Activated CD8-positive, alpha-beta memory T cell treated with anti-CD3 and anti-CD28 coated beads, Interleukin-2, amount 50 U/mL, for 1 hour (primary cell): ENCODE results near the gene POU1F1.
"Not testable (repeated sequence)": the region's sequence is repeated elsewhere in the genome, so short reads cannot be mapped to it uniquely, and the experiment has no call there.

Source experiments
- DNase-seq: peaks from one replicate; pipeline ENCODE4 v3.0.0-alpha.2; 2020; ENCODE audit errors: extremely low read depth

POU1F1 gene, protein sequence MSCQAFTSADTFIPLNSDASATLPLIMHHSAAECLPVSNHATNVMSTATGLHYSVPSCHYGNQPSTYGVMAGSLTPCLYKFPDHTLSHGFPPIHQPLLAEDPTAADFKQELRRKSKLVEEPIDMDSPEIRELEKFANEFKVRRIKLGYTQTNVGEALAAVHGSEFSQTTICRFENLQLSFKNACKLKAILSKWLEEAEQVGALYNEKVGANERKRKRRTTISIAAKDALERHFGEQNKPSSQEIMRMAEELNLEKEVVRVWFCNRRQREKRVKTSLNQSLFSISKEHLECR

DNA sequence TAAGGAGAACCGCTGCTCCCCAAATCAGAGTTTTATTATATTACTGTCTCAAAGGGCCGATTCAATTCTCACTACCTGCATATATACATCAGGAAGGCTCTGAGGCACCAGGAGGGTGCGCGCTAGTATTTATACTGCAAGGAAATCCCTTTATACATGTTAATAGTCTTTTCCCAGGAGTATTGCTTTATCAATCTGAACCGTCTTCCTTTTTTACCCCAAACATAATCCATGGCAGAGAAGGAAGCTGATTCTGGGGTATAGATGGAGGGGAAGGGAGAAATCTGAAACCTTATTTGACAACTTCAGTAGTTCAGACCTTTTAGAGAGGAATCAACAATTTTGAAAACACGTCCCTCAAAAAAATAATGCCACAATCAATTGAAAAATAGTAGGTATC is at the start of gene POU1F1:
Gene POU1F1 (minus strand): TSS at position 101 of the 400 bp plus-strand sequence. CDS start 122 bp downstream, outside the sequence.
- no peak for DNase-seq

DNA sequence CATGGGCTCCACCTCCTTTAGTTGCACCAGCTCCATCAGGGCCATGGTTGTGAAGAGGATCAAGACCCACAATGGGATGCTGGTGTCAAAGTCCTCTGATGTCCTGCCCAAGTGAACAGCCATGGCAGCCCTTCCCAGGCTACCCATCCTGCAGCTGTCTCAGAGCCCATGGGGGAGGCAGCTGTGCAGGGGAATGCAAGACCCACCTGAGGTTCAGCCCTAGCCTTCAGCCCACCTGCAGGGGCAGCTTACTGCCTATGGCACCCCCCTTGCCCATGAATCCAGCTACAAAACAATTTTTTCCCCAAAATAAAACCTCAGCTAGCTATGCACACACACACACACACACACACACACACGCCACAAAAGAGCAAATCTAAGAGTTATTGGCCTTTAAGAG is 48.2 kb upstream of the POU1F1 start:
- DNase-seq: no peak

DNA sequence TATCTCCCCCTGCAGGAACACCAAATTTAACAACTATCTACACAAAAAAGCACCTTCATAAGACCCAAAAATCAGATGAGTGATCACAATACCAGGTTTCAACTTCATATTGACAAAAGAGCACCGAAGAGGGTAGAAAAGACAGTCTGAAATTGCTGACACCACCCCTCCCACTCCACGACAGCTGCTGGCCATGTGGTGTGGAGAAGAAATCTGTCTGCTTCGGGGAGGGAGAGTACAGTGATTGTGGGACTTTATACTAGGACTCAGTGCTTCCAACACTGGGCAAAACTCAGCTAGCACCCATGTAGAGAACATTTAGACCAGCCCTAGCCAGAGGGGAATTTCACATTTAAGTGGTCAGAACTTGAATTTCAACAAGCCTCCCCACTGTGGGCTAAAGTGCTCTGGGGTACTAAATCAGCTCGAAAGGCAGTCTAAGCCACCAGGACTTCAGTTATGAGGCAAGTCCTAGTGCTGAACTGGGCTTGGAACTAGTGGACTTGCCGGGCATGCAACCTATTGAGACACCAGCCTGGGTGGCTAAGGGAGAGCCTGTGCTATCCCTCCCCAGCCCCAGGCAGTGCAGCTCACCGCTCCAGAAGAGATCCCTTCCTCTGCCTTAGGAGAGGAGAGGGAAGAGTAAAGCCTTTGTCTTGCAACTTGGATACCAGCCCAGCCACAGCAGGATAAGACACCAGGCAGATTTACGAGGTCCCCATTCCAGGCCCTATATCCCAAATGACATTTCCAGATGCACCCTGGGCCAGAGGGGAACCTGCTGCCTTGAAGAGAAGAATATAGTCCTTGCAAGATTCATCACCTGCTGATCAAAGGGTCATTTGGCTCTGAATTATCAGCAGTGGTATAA is 44.6 kb upstream of the POU1F1 start:
- no peak for DNase-seq

DNA sequence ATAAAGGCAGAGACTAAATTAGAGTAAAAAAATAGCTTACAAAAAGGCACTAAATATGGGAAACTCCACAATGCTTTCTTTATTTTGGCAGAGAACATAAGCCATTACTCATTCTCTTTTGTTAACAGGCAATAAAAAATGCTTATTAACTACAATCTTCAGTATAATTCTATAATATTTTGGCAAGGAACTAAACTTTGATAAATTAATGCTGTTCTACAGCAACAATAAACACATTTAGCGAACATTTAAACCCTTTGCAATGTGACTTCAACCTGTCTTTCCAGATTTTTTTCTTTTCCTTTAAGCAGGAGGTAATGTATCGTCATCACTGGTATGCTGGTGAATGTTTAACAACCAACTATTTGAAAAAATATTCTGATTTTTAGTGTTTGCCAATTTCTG is 42.2 kb upstream of the POU1F1 start:
- no peak for DNase-seq

- DNase-seq: no peak
Measured at GRCh38 chr3:87317779-87318178, 41.4 kb upstream of the POU1F1 start.

- DNase-seq: no peak
Measured at GRCh38 chr3:87313641-87314040, 37.3 kb upstream of the POU1F1 start.

DNA sequence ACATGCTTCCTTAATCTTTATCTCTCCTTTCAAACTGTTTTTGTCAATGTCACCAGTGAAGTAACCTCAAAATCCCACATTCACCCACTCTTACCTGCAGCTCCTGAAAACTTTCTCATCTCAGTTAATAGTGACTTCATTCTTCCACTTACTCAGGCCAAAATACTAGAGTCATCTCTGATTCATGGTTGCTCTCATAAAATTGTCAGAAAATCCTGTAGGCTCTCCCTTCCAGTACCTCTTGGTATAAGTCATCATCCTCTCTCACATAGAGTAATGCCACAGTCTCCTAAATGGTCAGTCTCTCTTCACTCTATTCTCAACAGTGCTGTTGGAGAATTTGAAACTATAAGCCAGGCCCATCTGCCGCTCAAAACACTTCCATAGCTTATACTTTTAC is 34.9 kb upstream of the POU1F1 start:
- no peak for DNase-seq

GRCh38 chr3:87309601-87310000 is 33.2 kb upstream of the POU1F1 start:
- DNase-seq: no peak

GRCh38 chr3:87307805-87308204 is 31.4 kb upstream of the POU1F1 start:
- DNase-seq: no peak

- no peak for DNase-seq
Measured at GRCh38 chr3:87305517-87305916, 29.1 kb upstream of the POU1F1 start.

DNA sequence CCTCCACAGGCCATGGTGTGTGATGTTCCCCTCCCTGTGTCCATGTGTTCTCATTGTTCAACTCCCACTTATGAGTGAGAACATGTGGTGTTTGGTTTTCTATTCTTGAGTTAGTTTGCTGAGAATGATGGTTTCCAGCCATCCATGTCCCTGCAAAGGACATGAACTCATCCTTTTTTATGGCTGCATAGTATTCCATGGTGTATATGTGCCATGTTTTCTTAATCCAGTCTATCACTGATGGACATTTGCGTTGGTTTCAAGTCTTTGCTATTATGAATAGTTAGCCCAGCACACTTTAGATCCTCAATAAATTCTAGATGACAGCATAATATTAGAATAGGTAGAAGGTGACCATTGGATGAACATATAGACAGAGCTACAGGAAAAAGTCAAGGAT is 28.6 kb upstream of the POU1F1 start:
- not testable (repeated sequence) for DNase-seq

DNA sequence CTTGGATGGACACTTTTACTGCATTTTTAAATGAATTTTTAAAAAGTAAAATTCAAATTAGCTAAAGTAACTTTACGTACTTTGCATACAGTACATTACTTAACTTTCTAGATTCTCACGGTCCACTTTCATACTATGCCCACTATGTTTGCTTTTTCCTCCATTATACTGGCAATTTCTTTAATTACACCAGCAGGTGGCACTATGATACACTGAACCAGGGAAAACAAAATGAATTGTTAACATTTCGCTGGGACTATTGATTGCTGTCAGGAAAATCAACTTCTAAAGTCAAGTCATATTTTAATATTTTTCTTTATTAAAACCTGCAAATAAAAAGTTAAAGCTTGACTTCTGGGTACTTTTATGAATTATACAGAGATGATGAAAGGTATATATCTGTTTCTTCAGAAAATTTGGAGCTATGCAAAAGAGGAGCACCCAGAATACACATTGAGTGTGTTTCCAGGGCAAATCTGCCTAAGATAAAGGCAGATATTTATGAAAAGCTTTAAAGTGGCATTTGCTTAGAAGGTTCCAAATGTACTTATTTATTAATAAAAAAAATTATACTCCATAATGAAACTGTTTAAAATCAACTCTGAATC is 21.8 kb upstream of the POU1F1 start:
- no peak for DNase-seq

DNA sequence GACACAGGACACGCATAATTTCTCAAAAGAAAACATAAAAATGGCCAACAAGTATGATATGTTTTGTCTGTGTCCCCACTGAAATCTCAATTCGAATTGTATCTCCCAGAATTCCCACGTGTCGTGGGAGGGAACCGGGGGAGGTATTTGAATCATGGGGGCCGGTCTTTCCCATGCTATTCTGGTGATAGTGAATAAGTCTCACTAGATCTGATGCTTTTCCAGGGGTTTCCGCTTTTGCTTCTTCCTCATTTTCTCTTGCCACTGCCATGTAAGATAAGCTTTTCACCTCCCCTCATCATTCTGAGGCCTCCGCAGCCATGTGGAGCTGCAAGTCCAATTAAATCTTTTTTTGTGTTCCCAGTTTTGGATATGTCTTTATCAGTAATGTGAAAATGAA is 12.1 kb upstream of the POU1F1 start:
- no peak for DNase-seq

GRCh38 chr3:87287011-87287410 is 10.6 kb upstream of the POU1F1 start:
- DNase-seq: no peak

DNA sequence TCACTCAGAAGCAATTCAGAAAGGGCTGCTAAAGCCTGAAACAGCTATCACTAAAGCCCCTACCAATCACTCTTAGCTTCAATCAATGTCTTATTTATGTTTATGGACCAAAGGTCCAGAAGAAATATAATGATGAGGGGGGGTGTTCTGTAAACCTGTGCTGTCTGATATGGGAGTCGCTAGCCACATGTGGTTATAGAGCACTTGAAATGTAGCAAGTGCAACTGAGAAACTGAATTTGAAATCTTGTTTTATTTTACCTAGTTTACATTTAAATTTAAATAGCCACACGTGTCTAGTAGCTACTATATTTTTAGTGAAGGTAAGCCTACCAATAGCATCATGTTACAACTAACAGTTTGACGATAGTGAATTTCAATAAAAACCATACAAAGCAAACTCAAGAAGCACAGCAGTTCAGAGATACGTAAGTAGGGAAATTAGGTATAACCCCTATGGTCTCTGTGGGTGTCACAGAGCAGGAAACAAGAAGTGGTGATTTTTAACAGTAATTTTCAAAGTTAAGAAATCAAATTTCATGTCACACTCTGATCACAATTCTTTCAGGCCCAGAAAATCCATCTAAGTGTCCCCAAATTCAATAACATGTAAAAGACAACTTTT is 3.6 kb downstream of the POU1F1 start:
- no peak for DNase-seq

DNA sequence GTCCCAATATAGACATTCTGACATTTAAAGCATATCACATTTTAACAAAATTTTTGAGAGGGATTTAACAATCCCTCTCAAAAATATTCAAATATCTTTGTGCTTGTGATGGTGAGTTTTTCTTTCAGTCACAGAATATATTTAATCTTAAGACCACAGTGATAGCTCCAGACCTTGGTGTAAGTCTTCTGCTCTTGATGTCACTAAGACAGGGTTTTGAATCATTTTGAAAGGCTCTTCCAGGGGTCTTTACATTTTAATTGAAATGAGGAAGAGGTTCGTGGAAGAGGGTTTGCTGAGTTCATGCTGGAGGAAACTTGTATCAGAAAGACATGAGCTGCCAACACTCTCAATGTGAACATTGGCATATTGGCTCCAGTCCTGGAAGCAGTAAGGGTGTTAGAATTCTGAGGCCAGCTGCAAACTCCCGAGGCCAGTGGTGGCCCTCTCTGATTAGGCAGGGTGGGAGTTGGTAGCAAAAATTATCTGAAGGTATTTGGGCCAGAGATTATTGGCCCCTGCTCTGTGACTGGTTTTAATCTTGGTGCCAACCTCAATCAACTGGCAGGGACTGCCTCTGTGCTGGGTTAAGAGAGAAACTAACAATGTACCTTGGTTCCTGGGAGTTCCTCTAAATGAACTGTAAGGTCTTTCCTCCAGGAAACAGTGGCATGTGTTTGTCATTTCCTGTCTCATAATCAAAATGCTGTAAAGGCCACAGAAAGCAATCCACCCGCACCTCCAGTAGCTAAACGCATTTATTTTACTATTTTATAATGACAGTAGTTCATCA is 5.3 kb downstream of the POU1F1 start:
- no peak for DNase-seq

DNA sequence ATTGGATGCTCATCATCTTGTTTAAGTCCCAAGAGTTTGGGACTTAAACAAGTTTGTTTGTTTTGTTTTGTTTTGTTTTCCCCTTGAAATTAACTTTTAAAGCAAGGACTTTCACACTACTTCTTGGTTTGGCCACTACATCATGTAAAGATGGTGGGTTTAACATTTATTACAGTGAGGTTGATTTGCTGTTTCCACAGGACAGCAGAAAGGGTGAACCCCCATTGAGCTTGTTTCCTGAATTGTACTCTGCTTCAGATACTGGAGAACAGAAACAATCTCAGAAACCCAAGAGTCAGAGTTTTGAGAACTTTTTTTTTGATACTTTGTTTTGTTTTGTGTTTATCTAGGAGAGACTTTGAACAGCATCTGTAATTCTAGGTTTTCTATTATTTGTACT is 6.7 kb downstream of the POU1F1 start:
- no peak for DNase-seq

- no peak for DNase-seq
Measured at GRCh38 chr3:87268646-87269211, 7.7 kb downstream of the POU1F1 start.

DNA sequence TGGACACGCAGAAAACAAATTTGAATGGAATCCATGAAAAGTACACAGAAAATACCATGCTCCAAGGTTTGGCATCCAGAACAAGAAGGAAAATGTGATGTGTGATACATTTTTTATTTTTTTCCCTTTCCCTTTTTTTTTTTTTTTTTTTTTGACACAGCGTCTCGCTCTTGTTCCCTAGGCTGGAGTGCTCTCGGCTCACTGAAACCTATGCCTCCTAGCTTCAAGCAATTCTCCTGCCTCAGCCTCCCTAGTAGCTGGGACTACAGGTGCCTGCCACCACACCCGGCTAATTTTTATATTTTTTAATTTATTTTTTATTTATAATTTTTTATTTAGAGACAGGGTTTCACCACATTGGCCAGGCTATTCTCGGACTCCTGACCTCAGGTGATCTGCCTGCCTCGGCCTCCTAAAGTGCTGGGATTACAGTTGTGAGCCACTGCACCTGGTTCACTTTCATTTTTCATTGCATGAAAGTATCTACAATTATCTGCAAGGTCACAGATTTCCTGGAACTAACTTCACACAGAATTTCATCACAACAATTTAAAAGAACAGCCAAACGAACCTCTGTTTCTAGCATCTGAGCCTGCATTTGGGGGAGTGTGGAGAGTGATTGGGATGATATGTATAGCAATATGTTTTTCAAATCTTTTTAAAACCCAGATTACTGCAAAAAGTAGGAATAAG is 8.3 kb downstream of the POU1F1 start:
- DNase-seq: no peak

- no peak for DNase-seq
Measured at GRCh38 chr3:87261925-87262324, 14.5 kb downstream of the POU1F1 start.

DNA sequence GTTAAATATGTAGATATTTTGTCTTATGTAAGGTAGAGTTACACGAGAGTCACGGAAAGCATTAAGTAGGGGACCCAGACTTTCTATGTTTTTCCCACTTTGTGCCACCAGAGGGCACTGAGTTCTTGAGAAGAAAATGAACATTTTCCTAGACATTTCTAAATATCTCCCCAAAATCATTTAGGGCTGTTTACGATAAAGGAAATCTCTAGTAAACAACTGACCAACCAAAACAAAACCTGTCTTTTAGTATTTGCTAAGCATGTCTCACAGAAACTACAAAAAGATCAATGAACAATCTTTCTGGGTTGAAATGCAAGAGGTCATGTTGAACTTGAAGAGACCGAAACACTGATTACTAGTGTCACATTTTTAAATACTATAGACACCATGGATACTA is 16.1 kb downstream of the POU1F1 start:
- no peak for DNase-seq
